ENCODE measurements around the gene FUT6.

DNA sequence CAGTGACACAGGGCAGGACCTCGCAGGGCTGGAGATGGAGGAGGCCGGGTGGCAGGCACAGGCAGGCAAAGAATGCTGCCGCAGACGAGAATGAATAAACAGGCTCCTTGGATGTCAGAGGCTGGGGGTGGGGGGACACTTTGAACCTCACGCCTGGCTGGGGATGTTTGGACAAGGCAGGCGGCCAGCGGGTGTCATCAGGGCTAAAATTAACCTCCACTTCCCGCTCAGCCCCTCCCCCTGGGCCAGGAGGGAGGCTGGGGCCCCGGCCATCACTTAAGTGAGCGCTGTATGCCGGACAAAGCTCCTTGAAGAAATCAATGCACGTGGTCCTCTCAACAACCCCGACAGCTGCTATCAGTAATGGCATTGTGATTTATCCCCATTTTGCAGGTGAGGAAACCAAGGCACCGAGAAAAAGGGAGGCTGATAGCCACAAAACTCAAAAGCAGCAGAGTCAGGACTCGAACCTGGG is 41.1 kb upstream of the FUT6 start:
- TF ChIP-seq EZH2 (IDR thresholded peaks at IDR 0.05; ENCODE audit: borderline replicate concordance, low read length) = no peak
- TF ChIP-seq, protein P1, sequence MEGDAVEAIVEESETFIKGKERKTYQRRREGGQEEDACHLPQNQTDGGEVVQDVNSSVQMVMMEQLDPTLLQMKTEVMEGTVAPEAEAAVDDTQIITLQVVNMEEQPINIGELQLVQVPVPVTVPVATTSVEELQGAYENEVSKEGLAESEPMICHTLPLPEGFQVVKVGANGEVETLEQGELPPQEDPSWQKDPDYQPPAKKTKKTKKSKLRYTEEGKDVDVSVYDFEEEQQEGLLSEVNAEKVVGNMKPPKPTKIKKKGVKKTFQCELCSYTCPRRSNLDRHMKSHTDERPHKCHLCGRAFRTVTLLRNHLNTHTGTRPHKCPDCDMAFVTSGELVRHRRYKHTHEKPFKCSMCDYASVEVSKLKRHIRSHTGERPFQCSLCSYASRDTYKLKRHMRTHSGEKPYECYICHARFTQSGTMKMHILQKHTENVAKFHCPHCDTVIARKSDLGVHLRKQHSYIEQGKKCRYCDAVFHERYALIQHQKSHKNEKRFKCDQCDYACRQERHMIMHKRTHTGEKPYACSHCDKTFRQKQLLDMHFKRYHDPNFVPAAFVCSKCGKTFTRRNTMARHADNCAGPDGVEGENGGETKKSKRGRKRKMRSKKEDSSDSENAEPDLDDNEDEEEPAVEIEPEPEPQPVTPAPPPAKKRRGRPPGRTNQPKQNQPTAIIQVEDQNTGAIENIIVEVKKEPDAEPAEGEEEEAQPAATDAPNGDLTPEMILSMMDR (IDR thresholded peaks at IDR 0.05; ENCODE audit: low read length) = no peak
